ENCODE results near the gene TRIM71.

DNA sequence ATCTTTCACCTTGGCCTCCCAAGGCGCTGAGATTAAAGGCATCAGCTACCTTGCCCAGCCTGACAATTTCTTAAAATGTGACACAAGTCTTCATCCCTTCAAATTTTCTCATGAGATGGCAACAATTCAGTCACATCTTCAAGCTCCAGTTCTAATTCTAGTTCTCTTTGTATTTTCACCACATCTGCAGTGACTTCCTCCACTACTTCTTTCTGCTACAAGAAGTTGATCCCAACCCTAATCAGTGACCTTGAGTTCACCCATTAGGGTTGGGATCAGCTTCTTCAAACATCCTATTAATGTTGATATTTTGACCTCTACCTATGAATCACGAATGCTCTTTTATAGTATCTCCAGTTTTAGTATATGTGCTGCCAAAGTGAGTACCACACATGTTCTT lies 59.8 kb downstream of the TRIM71 start:
- TF ChIP-seq, protein P1, sequence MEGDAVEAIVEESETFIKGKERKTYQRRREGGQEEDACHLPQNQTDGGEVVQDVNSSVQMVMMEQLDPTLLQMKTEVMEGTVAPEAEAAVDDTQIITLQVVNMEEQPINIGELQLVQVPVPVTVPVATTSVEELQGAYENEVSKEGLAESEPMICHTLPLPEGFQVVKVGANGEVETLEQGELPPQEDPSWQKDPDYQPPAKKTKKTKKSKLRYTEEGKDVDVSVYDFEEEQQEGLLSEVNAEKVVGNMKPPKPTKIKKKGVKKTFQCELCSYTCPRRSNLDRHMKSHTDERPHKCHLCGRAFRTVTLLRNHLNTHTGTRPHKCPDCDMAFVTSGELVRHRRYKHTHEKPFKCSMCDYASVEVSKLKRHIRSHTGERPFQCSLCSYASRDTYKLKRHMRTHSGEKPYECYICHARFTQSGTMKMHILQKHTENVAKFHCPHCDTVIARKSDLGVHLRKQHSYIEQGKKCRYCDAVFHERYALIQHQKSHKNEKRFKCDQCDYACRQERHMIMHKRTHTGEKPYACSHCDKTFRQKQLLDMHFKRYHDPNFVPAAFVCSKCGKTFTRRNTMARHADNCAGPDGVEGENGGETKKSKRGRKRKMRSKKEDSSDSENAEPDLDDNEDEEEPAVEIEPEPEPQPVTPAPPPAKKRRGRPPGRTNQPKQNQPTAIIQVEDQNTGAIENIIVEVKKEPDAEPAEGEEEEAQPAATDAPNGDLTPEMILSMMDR (IDR thresholded peaks at IDR 0.05; ENCODE audit: poor library complexity, severe bottlenecking), result no peak
- no peak for TF ChIP-seq EZH2 (IDR thresholded peaks at IDR 0.05; ENCODE audit: borderline replicate concordance, insufficient read depth, low read length, poor library complexity, severe bottlenecking)
